Subcutaneous adipose tissue (tissue), 4 donors: Measurements from ENCODE around the gene GMDS. TPM values are rescaled to one million over a fixed set of nuclear protein-coding genes. Genes with fewer than 3 reads are reported as not detected.

ENCODE experiments used
- total RNA-seq, 4 donors: library from RNA; depleted of rRNA; stranded (reverse); fragments of >200 nt; gene quantifications; one replicate each; pipeline ENCODE4 v1.1.0, GENCODE V29; 2016
- TF ChIP-seq, protein P1 (sequence below): fragments of 450-650 bp; IDR thresholded peaks from one replicate; pipeline ENCODE4 v1.5.1; 2016; ENCODE audit warnings: low read depth, mild to moderate bottlenecking, control low read depth, antibody characterized with exemption, moderate library complexity

GMDS gene
- total RNA-seq, 4 donors from 2014 or later: 10.1 to 17.3 (median 13.9) TPM

DNA sequence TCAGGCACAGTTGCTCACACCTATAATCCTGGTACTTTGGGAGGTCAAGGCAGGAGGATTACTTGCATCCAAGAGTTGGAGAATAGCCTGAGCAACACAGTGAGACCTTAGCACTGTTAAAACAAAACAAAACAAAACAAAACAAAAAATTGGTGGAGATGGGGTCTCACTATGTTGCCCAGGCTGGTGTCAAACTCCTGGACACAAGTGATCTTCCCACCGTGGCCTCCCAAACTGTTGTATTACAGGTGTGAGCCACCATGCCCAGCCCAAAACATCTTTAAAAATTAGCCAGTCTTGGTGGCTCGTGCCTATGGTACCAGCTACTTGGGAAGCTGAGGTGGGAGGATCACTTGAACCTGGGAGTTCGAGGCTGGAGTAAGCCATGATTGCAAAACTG is 120.2 kb downstream of the GMDS start:
- TF ChIP-seq, protein P1, sequence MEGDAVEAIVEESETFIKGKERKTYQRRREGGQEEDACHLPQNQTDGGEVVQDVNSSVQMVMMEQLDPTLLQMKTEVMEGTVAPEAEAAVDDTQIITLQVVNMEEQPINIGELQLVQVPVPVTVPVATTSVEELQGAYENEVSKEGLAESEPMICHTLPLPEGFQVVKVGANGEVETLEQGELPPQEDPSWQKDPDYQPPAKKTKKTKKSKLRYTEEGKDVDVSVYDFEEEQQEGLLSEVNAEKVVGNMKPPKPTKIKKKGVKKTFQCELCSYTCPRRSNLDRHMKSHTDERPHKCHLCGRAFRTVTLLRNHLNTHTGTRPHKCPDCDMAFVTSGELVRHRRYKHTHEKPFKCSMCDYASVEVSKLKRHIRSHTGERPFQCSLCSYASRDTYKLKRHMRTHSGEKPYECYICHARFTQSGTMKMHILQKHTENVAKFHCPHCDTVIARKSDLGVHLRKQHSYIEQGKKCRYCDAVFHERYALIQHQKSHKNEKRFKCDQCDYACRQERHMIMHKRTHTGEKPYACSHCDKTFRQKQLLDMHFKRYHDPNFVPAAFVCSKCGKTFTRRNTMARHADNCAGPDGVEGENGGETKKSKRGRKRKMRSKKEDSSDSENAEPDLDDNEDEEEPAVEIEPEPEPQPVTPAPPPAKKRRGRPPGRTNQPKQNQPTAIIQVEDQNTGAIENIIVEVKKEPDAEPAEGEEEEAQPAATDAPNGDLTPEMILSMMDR: no peak

- TF ChIP-seq, protein P1: no peak
Measured at GRCh38 chr6:2124260-2124709, 121.1 kb downstream of the GMDS start.

- TF ChIP-seq, protein P1: no peak
Measured at GRCh38 chr6:2120912-2121311, 124.5 kb downstream of the GMDS start.

DNA sequence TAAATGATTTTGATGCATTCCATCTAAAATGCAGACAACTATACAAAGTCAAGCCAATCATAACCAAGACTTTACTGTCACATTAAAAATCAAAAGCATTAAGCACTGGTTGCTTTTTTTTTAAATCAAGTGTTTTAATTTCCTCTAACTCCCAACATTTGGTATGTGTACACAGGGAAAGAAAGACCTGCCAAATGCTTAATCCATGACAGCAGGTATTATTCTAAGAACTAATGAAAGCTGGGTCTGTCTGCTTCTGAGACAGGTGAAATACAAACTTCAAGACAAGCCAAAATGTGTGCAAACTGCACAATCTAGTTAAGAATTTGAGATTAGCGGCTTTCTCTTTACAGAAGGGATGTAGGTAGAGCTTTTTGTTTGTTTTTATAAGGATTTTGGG is 126.1 kb downstream of the GMDS start:
- TF ChIP-seq, protein P1: no peak

GRCh38 chr6:2118136-2118535 is 127.3 kb downstream of the GMDS start:
- TF ChIP-seq, protein P1: no peak

DNA sequence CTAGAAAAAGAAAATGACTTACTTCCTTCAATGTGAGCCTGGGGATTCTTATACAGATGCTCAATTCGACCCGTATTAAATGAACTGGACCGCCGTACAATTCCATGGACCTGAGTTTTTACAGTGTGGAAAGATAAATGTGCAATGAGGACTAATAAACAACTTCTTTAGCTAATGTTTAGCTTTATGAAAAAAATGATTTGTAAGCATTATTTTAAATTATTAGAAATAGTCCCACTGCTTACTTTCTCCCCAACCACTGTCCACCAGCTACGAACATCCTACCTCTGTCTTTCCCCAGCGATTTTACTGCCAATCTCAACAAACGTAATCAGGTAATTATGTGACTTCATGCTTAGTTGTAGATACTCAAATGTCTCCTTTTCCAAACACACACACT is 128.0 kb downstream of the GMDS start:
- TF ChIP-seq, protein P1: no peak

DNA sequence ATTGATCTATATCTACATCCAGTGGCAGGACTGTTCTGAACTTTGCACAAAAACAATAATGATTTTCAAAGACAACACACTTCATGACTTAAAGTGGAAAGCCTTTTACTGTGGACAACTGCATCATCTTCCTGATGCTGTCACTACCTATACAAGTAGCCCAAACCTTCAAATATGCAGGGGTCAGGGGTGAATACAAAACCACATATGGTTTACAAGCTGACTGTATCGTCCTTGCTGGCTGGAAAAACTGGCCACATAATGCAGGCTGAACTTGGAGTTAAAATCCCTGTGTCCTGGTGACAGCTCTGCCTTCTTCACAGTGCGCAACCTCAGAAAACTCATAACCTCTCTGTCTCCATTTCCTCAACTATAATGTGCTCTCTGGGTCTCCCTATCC is 128.9 kb downstream of the GMDS start:
- TF ChIP-seq, protein P1: no peak

- TF ChIP-seq, protein P1: no peak
Measured at GRCh38 chr6:2114100-2114499, 131.3 kb downstream of the GMDS start.
